A549 (cell line): ENCODE results near the gene ITPRIP. TPM values are rescaled to one million over a fixed set of nuclear protein-coding genes. Genes with fewer than 3 reads are reported as not detected.

Source experiments
- ATAC-seq, 2 experiments: fragments of 200-7000 bp in 1 of 2; fragments of >200 bp in 1 of 2; cut with Nextera tagmentation in 1 of 2; cut with Tn5 transposase in 1 of 2; 3 replicates each; pipeline versions ENCODE4 v1.8.0 to v1.9.1; 2018 to 2020; ENCODE audit warnings: mild to moderate bottlenecking in 1 of 2, moderate library complexity in 1 of 2
- CTCF ChIA-PET: fragments of 300-600 bp; sonication (Branson Sonifier 250); formaldehyde crosslinking; extraction: SDS; loops from one replicate; lab custom pipeline; 2021; ENCODE audit warnings: antibody characterized with exemption, inconsistent platforms; lab: Yijun Ruan, JAX
- POLR2A ChIA-PET: fragments of 350-600 bp; formaldehyde crosslinking; extraction: SDS; loops from one replicate; lab custom pipeline; 2021; ENCODE audit warnings: antibody characterized with exemption, inconsistent platforms; lab: Yijun Ruan, JAX
- DNase-seq, 2 experiments: peaks; one replicate each; pipeline versions ENCODE4 v3.0.0 to v3.0.0-alpha.2; 2011 to 2016; ENCODE audit warnings: low read depth in 1 of 2, low spot score in 1 of 2
- FAIRE-seq: peaks from 2 replicates; lab custom pipeline; 2011; peaks lifted over from hg19 to GRCh38; lab: Jason Lieb, UNC
- H3K27ac ChIP-seq, 2 experiments: fragments of >200 bp; sonication (Bioruptor Twin); formaldehyde crosslinking; 3 replicates each; pipeline ENCODE4 v1.5.1; 2016 to 2017
- H3K4me1 ChIP-seq: fragments of >200 bp; sonication (Bioruptor Twin); formaldehyde crosslinking; 3 replicates; pipeline ENCODE4 v1.6.1; 2016
- H3K4me2 ChIP-seq: fragments of >200 bp; sonication (Bioruptor Twin); formaldehyde crosslinking; 3 replicates; pipeline ENCODE4 v1.6.1; 2016
- H3K4me3 ChIP-seq: fragments of >200 bp; sonication (Bioruptor Twin); formaldehyde crosslinking; 3 replicates; pipeline ENCODE4 v1.5.1; 2016
- H3K9me3 ChIP-seq: fragments of >200 bp; sonication (Bioruptor Twin); formaldehyde crosslinking; 3 replicates; pipeline ENCODE4 v1.6.1; 2016
- BHLHE40 ChIP-seq: IDR thresholded peaks from 2 replicates; pipeline ENCODE4 v1.6.1; 2012; ENCODE audit warnings: low read depth, low read length, inconsistent platforms
- CBX2 ChIP-seq: fragments of 200-600 bp; sonication (generic); IDR thresholded peaks from 2 replicates; pipeline ENCODE4 v1.6.1; 2016; ENCODE audit warnings: low read depth, mild to moderate bottlenecking, borderline replicate concordance
- CBX8 ChIP-seq: fragments of 200-600 bp; sonication (generic); IDR thresholded peaks from 2 replicates; pipeline ENCODE4 v1.6.1; 2016
- CEBPB ChIP-seq, 2 experiments: fragments of >200 bp in 1 of 2; sonication (Bioruptor Twin) in 1 of 2; formaldehyde crosslinking in 1 of 2; IDR thresholded peaks; 2 replicates each; pipeline ENCODE4 v1.6.1; 2012 to 2016
- CHD4 ChIP-seq: fragments of 200-600 bp; sonication (generic); IDR thresholded peaks from 2 replicates; pipeline ENCODE4 v1.6.1; 2016; ENCODE audit warnings: antibody characterized with exemption, mild to moderate bottlenecking, borderline replicate concordance
- EHMT2 ChIP-seq: fragments of 200-600 bp; sonication (generic); IDR thresholded peaks from 2 replicates; pipeline ENCODE4 v1.6.1; 2016; ENCODE audit warnings: antibody characterized with exemption, low read depth, mild to moderate bottlenecking, moderate library complexity
- ELK1 ChIP-seq: fragments of 150-350 bp; IDR thresholded peaks from 2 replicates; pipeline ENCODE4 v1.6.1; 2014; ENCODE audit warnings: low read depth, mild to moderate bottlenecking, low read length
- GATA3 ChIP-seq: IDR thresholded peaks from 2 replicates; pipeline ENCODE4 v1.6.1; 2012; ENCODE audit warnings: borderline replicate concordance
- HDAC2 ChIP-seq: fragments of 200-600 bp; sonication (generic); IDR thresholded peaks from 2 replicates; pipeline ENCODE4 v1.6.1; 2016
- HMGXB4 ChIP-seq: fragments of 250-450 bp; sonication (Bioruptor Pico); IDR thresholded peaks from 2 replicates; pipeline ENCODE4 v1.5.0; 2021; ENCODE audit warnings: mild to moderate bottlenecking, moderate library complexity, borderline replicate concordance
- HOXB13 ChIP-seq: fragments of 250-450 bp; sonication (Bioruptor Pico); IDR thresholded peaks from 2 replicates; pipeline ENCODE4 v1.5.0; 2020; ENCODE audit warnings: low read depth, mild to moderate bottlenecking, moderate library complexity
- MAFK ChIP-seq: fragments of 450-650 bp; IDR thresholded peaks from 2 replicates; pipeline ENCODE4 v1.6.1; 2014; ENCODE audit not compliant: partially characterized antibody
- MYC ChIP-seq: IDR thresholded peaks from 2 replicates; pipeline ENCODE4 v1.6.1; 2012; ENCODE audit warnings: mild to moderate bottlenecking, inconsistent platforms, low read length, improper control_type of control experiment, borderline replicate concordance
- NFE2L2 ChIP-seq: fragments of 150-350 bp; conservative IDR thresholded peaks from 2 replicates; pipeline ENCODE4 v1.6.1; 2014; ENCODE audit warnings: low read length
- PBX3 ChIP-seq: IDR thresholded peaks from 2 replicates; pipeline ENCODE4 v1.6.1; 2012
- PHF8 ChIP-seq: fragments of 200-600 bp; sonication (generic); IDR thresholded peaks from 2 replicates; pipeline ENCODE4 v1.6.1; 2016; ENCODE audit warnings: low read depth, mild to moderate bottlenecking, antibody characterized with exemption, moderate library complexity, borderline replicate concordance
- POLR2A ChIP-seq: IDR thresholded peaks from 2 replicates; pipeline ENCODE4 v1.6.1; 2012; ENCODE audit warnings: mild to moderate bottlenecking, low read length
- RARB ChIP-seq: fragments of 250-450 bp; sonication (Bioruptor Pico); IDR thresholded peaks from 2 replicates; pipeline ENCODE4 v1.8.0; 2021; ENCODE audit warnings: mild to moderate bottlenecking, moderate library complexity
- RCOR1 ChIP-seq: fragments of 150-350 bp; IDR thresholded peaks from 2 replicates; pipeline ENCODE4 v1.6.1; 2014; ENCODE audit warnings: antibody characterized with exemption, low read length, low read depth
- RFX5 ChIP-seq: fragments of 450-650 bp; IDR thresholded peaks from 2 replicates; pipeline ENCODE4 v1.7.1; 2014; ENCODE audit warnings: antibody characterized with exemption, mild to moderate bottlenecking, moderate library complexity
- RNF2 ChIP-seq: fragments of 200-600 bp; sonication (generic); IDR thresholded peaks from 2 replicates; pipeline ENCODE4 v1.6.1; 2016; ENCODE audit warnings: low read depth, mild to moderate bottlenecking, antibody characterized with exemption, moderate library complexity, borderline replicate concordance
- SMC3 ChIP-seq: fragments of >200 bp; sonication (Bioruptor Twin); formaldehyde crosslinking; IDR thresholded peaks from 3 replicates; pipeline ENCODE4 v1.6.1; 2018; ENCODE audit warnings: inconsistent platforms
- TP53 ChIP-seq: fragments of 250-450 bp; sonication (Bioruptor Pico); IDR thresholded peaks from 2 replicates; pipeline ENCODE4 v1.5.0; 2021; ENCODE audit warnings: mild to moderate bottlenecking, moderate library complexity
- ZC3H11A ChIP-seq: fragments of 450-650 bp; IDR thresholded peaks from 2 replicates; pipeline ENCODE4 v1.6.1; 2014; ENCODE audit warnings: antibody characterized with exemption, mild to moderate bottlenecking
- ZFP36 ChIP-seq: fragments of 450-650 bp; IDR thresholded peaks from 2 replicates; pipeline ENCODE4 v1.6.1; 2014; ENCODE audit warnings: borderline replicate concordance; ENCODE audit not compliant: partially characterized antibody
- ZNF302 ChIP-seq: fragments of 250-450 bp; sonication (Bioruptor Pico); IDR thresholded peaks from 2 replicates; pipeline ENCODE4 v1.9.0; 2021; ENCODE audit warnings: inconsistent platforms, mild to moderate bottlenecking, moderate library complexity
- WGBS: methylation state at CpG from one replicate; pipeline ENCODE4 v1.1.6; 2017; ENCODE audit errors: missing lambda C conversion rate; 5-methylcytosine and 5-hydroxymethylcytosine counted together
- polyA plus RNA-seq, 4 experiments: library from polyadenylated mRNA; depleted of rRNA in 3 of 4; stranded (reverse); fragments of >200 nt; fragmentation: RNase III in 1 of 4; extraction: RNeasy Plus Mini Kit Qiagen cat#74134 plus additional on column Dnase treatment in 1 of 4; gene quantifications; 2 replicates in 3 of 4; 3 replicates in 1 of 4; pipeline ENCODE4 v1.2.3, GENCODE V29; 2011 to 2017
- TF ChIP-seq, protein P1 (sequence below): fragments of >200 bp; sonication (Bioruptor Twin); formaldehyde crosslinking; IDR thresholded peaks from 3 replicates; pipeline ENCODE4 v1.5.1; 2016

The ITPRIP gene
- polyA plus RNA-seq, 2 of the 4 experiments (the other 2 are of a cell fraction) = 14.8 to 21.0 TPM

GRCh38 chr10:104333728-104334373, 4.4 kb downstream of the ITPRIP start:
- ChIA-PET CTCF (interaction anchor here (1.5 to 7.4 kb wide), 4 partner anchors 16 to 44 kb away, joined by 5 to 67 read pairs (median 9); no protein-coding TSS in a partner anchor), POLR2A (no interaction called here)
- no peak for TF ChIP-seq CBX2
- TF ChIP-seq, protein P1, sequence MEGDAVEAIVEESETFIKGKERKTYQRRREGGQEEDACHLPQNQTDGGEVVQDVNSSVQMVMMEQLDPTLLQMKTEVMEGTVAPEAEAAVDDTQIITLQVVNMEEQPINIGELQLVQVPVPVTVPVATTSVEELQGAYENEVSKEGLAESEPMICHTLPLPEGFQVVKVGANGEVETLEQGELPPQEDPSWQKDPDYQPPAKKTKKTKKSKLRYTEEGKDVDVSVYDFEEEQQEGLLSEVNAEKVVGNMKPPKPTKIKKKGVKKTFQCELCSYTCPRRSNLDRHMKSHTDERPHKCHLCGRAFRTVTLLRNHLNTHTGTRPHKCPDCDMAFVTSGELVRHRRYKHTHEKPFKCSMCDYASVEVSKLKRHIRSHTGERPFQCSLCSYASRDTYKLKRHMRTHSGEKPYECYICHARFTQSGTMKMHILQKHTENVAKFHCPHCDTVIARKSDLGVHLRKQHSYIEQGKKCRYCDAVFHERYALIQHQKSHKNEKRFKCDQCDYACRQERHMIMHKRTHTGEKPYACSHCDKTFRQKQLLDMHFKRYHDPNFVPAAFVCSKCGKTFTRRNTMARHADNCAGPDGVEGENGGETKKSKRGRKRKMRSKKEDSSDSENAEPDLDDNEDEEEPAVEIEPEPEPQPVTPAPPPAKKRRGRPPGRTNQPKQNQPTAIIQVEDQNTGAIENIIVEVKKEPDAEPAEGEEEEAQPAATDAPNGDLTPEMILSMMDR = no peak
- TF ChIP-seq RNF2 = no peak
- TF ChIP-seq ELK1 = no peak
- TF ChIP-seq CHD4 = no peak
- TF ChIP-seq RCOR1 = no peak
- TF ChIP-seq RARB (CRISPR knock-in tag) = no peak
- TF ChIP-seq HMGXB4 (CRISPR knock-in tag) = no peak
- no peak for TF ChIP-seq NFE2L2
- no peak for TF ChIP-seq MYC
- no peak for TF ChIP-seq CEBPB (IDR thresholded peaks at IDR 0.05)
- no peak for TF ChIP-seq HOXB13 (CRISPR knock-in tag)
- TF ChIP-seq GATA3 = no peak
- TF ChIP-seq ZC3H11A = no peak
- no peak for TF ChIP-seq SMC3
- FAIRE-seq = no peak
- Histone ChIP-seq H3K4me1 (peaks cover 67% of the 10 kb centered on the region), H3K9me3 (no peaks in the 10 kb centered on the region), H3K27ac (peak overlapping the region in 1 of 2 experiments; percentile 97; a peak in 3 of 6 replicates), H3K4me3 (no peak overlapping the region), H3K4me2 (no peak overlapping the region)
- WGBS = 91% methylated on average over 14 of the region's 15 CpGs
- ATAC-seq = no peak
- no peak for DNase-seq

DNA sequence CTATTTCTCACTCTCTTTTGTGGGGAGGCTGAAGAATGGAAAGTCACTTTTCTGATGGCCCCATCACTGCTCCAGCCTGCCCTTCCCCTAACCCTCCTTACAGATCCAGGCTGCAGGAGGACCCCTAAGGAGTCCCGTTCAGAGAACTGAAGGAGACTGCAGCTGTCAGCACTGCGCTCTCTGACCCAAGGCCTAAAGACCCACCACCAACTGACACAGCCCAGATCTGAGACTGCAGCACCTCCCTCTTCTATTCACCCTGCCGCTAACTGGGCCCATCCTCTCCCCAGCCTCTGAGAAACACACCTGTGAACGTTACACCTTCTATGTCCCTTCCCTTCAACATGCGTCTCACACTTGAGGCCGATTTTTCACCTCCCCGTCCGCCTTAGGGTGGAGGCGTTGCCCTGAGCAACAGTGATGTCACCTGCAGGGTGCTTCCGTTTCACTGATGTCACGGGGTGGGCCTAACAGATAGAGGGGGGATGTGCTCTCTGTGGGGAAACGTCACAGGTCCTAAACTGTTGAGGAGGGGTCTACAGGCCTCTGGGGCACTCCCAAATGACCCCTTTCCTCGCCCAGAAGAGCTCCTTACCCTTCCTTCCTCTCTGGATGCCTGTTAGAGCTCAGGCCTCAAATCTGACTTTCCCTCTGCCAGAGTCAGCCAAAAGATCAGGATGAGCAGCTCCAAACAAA, 5.1 kb downstream of the ITPRIP start:
- H3K4me3 ChIP-seq = no peak overlapping the region
- WGBS = 87% methylated on average over 13 of the region's 13 CpGs
- DNase-seq = no peak
- peak overlapping the region; percentile 72; the same call in 2 of the 3 replicates for H3K4me2 ChIP-seq
- peak overlapping the region; percentile 93 to 97; a peak in 4 of 6 replicates for H3K27ac ChIP-seq
- ATAC-seq = no peak
- H3K9me3 ChIP-seq = no peaks in the 10 kb centered on the region
- ChIA-PET POLR2A (no interaction called here), CTCF (interaction anchor here (1.5 to 7.4 kb wide), 2 partner anchors 17 to 27 kb away, joined by 7 to 67 read pairs; no protein-coding TSS in a partner anchor)
- no peak for FAIRE-seq
- peaks cover 73% of the 10 kb centered on the region for H3K4me1 ChIP-seq
- TF ChIP-seq EHMT2 (no peak), CEBPB (IDR thresholded peaks at IDR 0.05) (no peak), MAFK (no peak), BHLHE40 (no peak), ZFP36 (no peak), ZNF302 (CRISPR knock-in tag) (no peak), PHF8 (no peak), ZC3H11A (no peak), HMGXB4 (CRISPR knock-in tag) (no peak), ELK1 (no peak), RFX5 (no peak), HDAC2 (no peak), RCOR1 (no peak), POLR2A (no peak), PBX3 (no peak), TP53 (CRISPR knock-in tag) (no peak), CBX8 (no peak)
